ENCODE measurements around the gene CTPS1.

- no peak for TF ChIP-seq CTCF (IDR thresholded peaks at IDR 0.05)
- TF ChIP-seq POLR2A (IDR thresholded peaks at IDR 0.05), result no peak
Observed at GRCh38 chr1:41048540-41048939, 69.0 kb downstream of the CTPS1 start.
